Natural killer cell (primary cell): ENCODE results near the gene CNGA2. TPM values are rescaled to one million over a fixed set of nuclear protein-coding genes. Genes with fewer than 3 reads are reported as not detected.
A peak's percentile ranks its signal among the peaks of the same experiment; 100 is the strongest.

ENCODE experiments used
- ATAC-seq, 3 donors: fragments of 150-1000 bp in 2 of 3; fragments of 200-7000 bp in 1 of 3; cut with Tn5 transposase; 1 replicate in 1 of 3; 2 replicates in 2 of 3; pipeline ENCODE4 v1.10.0; 2021; ENCODE audit warnings: mild to moderate bottlenecking in 2 of 3, moderate library complexity in 2 of 3
- DNase-seq, 2 donors: peaks; one replicate each; pipeline versions ENCODE4 v3.0.0 to v3.0.0-alpha.2; 2013 to 2021; ENCODE audit warnings: mixed read lengths in 1 of 2
- H3K27ac ChIP-seq: one replicate; pipeline ENCODE4 v1.5.1; 2013; ENCODE audit warnings: mild to moderate bottlenecking, low read length
- H3K27me3 ChIP-seq: one replicate; pipeline ENCODE4 v1.6.1; 2013; ENCODE audit warnings: low read length; ENCODE audit not compliant: control insufficient read depth, insufficient read depth
- H3K36me3 ChIP-seq: one replicate; pipeline ENCODE4 v1.6.1; 2013; ENCODE audit warnings: low read length; ENCODE audit not compliant: control insufficient read depth, insufficient read depth
- H3K4me1 ChIP-seq: one replicate; pipeline ENCODE4 v1.6.1; 2013; ENCODE audit warnings: low read length; ENCODE audit not compliant: control insufficient read depth, insufficient read depth
- H3K4me3 ChIP-seq: one replicate; pipeline ENCODE4 v1.5.1; 2013; ENCODE audit warnings: low read length
- H3K9me3 ChIP-seq: one replicate; pipeline ENCODE4 v1.6.1; 2013; ENCODE audit warnings: low read length; ENCODE audit not compliant: control insufficient read depth, insufficient read depth
- H3K27ac Mint-ChIP-seq, 2 donors: one replicate each; pipeline ENCODE4 v1.8.0; 2022; ENCODE audit warnings: mild to moderate bottlenecking in 2 of 2, mixed read lengths in 2 of 2, moderate library complexity in 1 of 2
- H3K27me3 Mint-ChIP-seq, 2 donors: one replicate each; pipeline ENCODE4 v1.8.0; 2022; ENCODE audit warnings: low read depth in 2 of 2, mixed read lengths in 2 of 2
- H3K36me3 Mint-ChIP-seq: one replicate; pipeline ENCODE4 v1.8.0; 2022; ENCODE audit warnings: mixed read lengths
- H3K4me1 Mint-ChIP-seq, 2 donors: one replicate each; pipeline ENCODE4 v1.8.0; 2022; ENCODE audit warnings: mixed read lengths in 2 of 2
- H3K4me3 Mint-ChIP-seq: one replicate; pipeline ENCODE4 v1.8.0; 2022; ENCODE audit warnings: mild to moderate bottlenecking, moderate library complexity, mixed read lengths
- H3K9me3 Mint-ChIP-seq, 2 donors: one replicate each; pipeline ENCODE4 v1.8.0; 2022; ENCODE audit warnings: mixed read lengths in 2 of 2
- CTCF ChIP-seq: fragments of 200-600 bp; IDR thresholded peaks from one replicate; pipeline ENCODE4 v1.8.0; 2022; ENCODE audit warnings: antibody characterized with exemption
- WGBS: methylation state at CpG from one replicate; pipeline ENCODE4 v1.1.7; 2013; ENCODE audit warnings: missing lambda C conversion rate; ENCODE audit not compliant: insufficient coverage; 5-methylcytosine and 5-hydroxymethylcytosine counted together
- intact Hi-C: fragments of 100-400 bp; cut with micrococcal nuclease; formaldehyde crosslinking; loops from one replicate; pipeline ENCODE4 v1.14.2; 2022
- total RNA-seq, 4 donors: library from RNA; stranded (reverse); fragments of 120-200 nt in 1 of 4; gene quantifications; one replicate each; pipeline versions ENCODE4 v1.2.3 to v1.2.4, GENCODE V29; 2013 to 2022

The CNGA2 gene
- total RNA-seq, 3 donors from 2014 or later (not counting 1 experiment from before 2014, with no cell fraction given) = not detected

DNA sequence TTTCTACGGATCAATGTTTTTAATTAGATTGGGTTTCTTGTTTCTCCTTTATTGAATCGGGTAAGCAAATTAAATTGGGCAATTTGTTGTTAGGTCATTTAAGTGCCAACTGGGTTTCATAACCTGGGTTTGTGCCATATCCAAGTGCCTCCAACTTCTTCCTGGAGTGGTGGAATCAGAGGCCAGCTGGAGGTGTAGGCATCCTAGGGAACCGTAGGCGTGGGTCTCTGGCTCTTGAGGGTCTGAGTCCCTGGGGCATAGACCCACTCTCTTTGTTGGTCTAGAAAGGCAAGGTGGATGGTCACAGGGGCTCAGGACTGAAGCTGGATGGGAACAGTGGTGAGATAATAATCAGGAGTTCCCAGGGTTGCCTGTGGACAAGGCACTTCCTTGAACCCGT is 18.3 kb downstream of the CNGA2 start:
- H3K27me3 ChIP-seq = no peaks in the 10 kb centered on the region
- WGBS = 58% methylated on average over 5 of the region's 5 CpGs
- Mint-ChIP-seq H3K4me3 (no peak overlapping the region), H3K27ac (no peak overlapping the region), H3K9me3 (no peaks in the 10 kb centered on the region), H3K27me3 (peaks cover 3 to 28% of the 10 kb centered on the region in 2 donors), H3K36me3 (no peaks in the 10 kb centered on the region), H3K4me1 (no peaks in the 10 kb centered on the region)
- no peak for ATAC-seq
- H3K4me3 ChIP-seq = no peak overlapping the region
- intact Hi-C loops = no loop called here
- no peaks in the 10 kb centered on the region for H3K36me3 ChIP-seq
- DNase-seq = no peak
- H3K9me3 ChIP-seq = no peaks in the 10 kb centered on the region
- no peak overlapping the region for H3K27ac ChIP-seq
- TF ChIP-seq CTCF = no peak
- H3K4me1 ChIP-seq = no peaks in the 10 kb centered on the region

DNA sequence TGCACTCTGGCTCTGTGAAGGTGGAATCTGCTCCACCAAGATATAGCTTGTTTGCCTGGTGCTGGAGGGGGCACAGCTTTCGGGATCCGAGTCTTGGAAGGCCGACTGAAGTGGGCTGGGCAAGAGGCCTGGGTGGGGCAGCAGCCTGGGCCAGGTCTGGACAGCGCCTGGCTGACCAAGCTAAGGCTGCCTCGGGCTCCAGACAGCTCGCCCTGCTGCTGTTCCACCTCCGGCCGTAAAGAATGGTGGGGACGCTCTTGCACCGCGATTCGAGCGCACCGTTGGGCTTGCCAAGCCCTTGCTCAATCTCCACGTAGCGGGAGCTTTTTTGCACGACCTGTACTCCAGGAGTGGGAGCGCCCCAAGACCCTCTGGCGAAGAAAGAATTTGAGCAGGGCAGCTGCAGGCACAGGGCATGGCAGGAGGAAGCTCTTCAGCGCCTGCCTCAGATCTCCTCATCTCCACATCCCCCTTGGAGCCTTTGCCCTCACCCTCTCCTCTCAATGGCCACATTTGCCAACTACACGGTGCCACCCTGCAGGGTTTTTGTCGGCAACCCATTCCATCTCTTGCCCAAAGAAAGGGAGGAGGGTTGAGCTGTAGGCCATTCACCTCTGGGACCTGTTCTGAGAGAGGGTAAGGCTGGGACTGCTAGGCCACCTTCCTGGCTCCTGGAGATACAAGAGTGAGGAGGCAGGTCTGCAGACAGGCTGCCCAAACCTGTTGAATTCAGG is 18.9 kb downstream of the CNGA2 start:
- 13% methylated on average over 21 of the region's 22 CpGs for WGBS
- TF ChIP-seq CTCF = no peak
- Mint-ChIP-seq H3K27ac (no peak overlapping the region), H3K9me3 (no peaks in the 10 kb centered on the region), H3K4me3 (no peak overlapping the region), H3K27me3 (peaks cover 3 to 28% of the 10 kb centered on the region in 2 donors), H3K36me3 (no peaks in the 10 kb centered on the region), H3K4me1 (no peaks in the 10 kb centered on the region)
- Histone ChIP-seq H3K9me3 (no peaks in the 10 kb centered on the region), H3K4me1 (no peaks in the 10 kb centered on the region), H3K4me3 (no peak overlapping the region), H3K27me3 (no peaks in the 10 kb centered on the region), H3K36me3 (no peaks in the 10 kb centered on the region), H3K27ac (no peak overlapping the region)
- ATAC-seq = no peak
- intact Hi-C loops = no loop called here
- peak in 1 of 2 donors; percentile 1 for DNase-seq

- no peak overlapping the region for H3K27ac Mint-ChIP-seq
- no peaks in the 10 kb centered on the region for H3K27me3 ChIP-seq
- no peak for ATAC-seq
- WGBS = 89% methylated on average over 6 of the region's 6 CpGs
- peaks cover 3 to 27% of the 10 kb centered on the region in 2 donors for H3K27me3 Mint-ChIP-seq
- H3K9me3 ChIP-seq = no peaks in the 10 kb centered on the region
- no peak for DNase-seq
- no peak overlapping the region for H3K4me3 ChIP-seq
- intact Hi-C loops = no loop called here
- H3K4me3 Mint-ChIP-seq = no peak overlapping the region
- no peak for TF ChIP-seq CTCF
- H3K36me3 Mint-ChIP-seq = no peaks in the 10 kb centered on the region
- H3K4me1 Mint-ChIP-seq = no peaks in the 10 kb centered on the region
- no peaks in the 10 kb centered on the region for H3K9me3 Mint-ChIP-seq
- no peak overlapping the region for H3K27ac ChIP-seq
- no peaks in the 10 kb centered on the region for H3K4me1 ChIP-seq
- no peaks in the 10 kb centered on the region for H3K36me3 ChIP-seq
Observed at GRCh38 chrX:151754047-151754429, 19.5 kb downstream of the CNGA2 start.
